Erythroblast (primary cell): ENCODE data around the gene C16orf96.

ENCODE experiments used
- GATA1 ChIP-seq: IDR thresholded peaks from 2 replicates; pipeline ENCODE4 v1.6.1; 2011; ENCODE audit warnings: low read depth, mild to moderate bottlenecking, control low read depth, low read length, moderate library complexity
- POLR2A ChIP-seq: IDR thresholded peaks from 2 replicates; pipeline ENCODE4 v1.6.1; 2011; ENCODE audit warnings: mild to moderate bottlenecking, low read length

- TF ChIP-seq POLR2A (no peak), GATA1 (no peak)
Measured at GRCh38 chr16:4570688-4571321, 14.7 kb downstream of the C16orf96 start.
